ENCODE measurements around the gene SIGLEC1. TPM values are rescaled to one million over a fixed set of nuclear protein-coding genes. Genes with fewer than 3 reads are reported as not detected.

The SIGLEC1 gene
- total and polyA plus RNA-seq, 2 of the 8 experiments (the other 6 are each of a cell fraction or from before 2014, with no cell fraction given): 0.02 TPM; not detected in 1

DNA sequence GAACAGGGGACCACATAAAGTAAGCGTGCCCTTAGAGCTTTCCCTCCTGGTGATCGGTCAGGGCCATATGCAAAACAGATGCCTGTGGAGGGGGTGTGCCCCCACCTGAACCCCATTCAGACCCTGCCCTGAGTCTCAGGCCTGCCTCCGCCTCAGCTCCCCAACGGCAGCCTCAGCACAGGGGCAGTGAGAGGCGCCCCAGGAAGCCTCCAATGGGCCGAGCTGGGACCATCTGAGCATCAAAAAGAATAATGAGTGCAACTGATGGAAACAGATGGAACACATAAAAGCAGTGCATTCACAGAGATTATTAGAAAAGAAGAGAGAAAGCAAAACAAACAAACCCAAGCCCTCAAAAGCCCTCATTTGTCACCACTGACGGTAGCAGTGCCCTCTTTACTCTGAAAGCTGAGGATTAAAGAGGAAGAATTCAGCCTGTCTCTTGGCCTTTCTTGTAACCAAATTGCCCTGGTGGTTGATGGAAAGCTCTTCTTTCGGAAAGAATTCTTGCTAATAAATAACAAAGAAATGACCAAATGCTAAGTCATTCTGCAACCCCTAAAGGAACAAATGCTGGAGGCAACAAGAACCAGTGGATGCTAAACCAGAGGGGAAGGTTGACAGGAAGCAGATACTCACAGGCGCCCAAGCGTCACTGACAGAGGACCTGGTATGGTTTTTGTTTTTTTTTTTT, 48.4 kb upstream of the SIGLEC1 start (continued):
- TF ChIP-seq RBBP5 (IDR thresholded peaks at IDR 0.05; ENCODE audit: borderline replicate concordance, low read depth, low read length): no peak
- no peak for TF ChIP-seq TAF1 (IDR thresholded peaks at IDR 0.05; ENCODE audit: low read depth, low read length)
- TF ChIP-seq, protein P1, sequence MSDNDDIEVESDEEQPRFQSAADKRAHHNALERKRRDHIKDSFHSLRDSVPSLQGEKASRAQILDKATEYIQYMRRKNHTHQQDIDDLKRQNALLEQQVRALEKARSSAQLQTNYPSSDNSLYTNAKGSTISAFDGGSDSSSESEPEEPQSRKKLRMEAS (IDR thresholded peaks at IDR 0.05): no peak

All from H1 (cell line).